Right lobe of liver (tissue), 6 donors: Measurements from ENCODE around the gene RAMP2. TPM values are rescaled to one million over a fixed set of nuclear protein-coding genes. Genes with fewer than 3 reads are reported as not detected.

ENCODE experiments used
- ATAC-seq, 4 donors: fragments of 200-7000 bp; cut with Tn5 transposase; one replicate each; pipeline ENCODE4 v1.9.1; 2020; ENCODE audit warnings: mild to moderate bottlenecking in 4 of 4, moderate library complexity in 4 of 4
- DNase-seq, 3 donors: peaks; one replicate each; pipeline ENCODE4 v3.0.0-alpha.2; 2020
- H3K27ac ChIP-seq, 3 donors: fragments of 200-600 bp; one replicate each; pipeline ENCODE4 v1.8.0; 2022
- H3K27me3 ChIP-seq, 2 donors: fragments of 200-600 bp; one replicate each; pipeline ENCODE4 v1.8.0; 2022
- H3K36me3 ChIP-seq, 4 donors: fragments of 200-600 bp; sonication (generic) in 1 of 4; one replicate each; pipeline versions ENCODE4 v1.5.1 to v1.8.0; 2017 to 2022; ENCODE audit warnings: control low read depth in 1 of 4
- H3K4me1 ChIP-seq, 4 donors: fragments of 200-600 bp; sonication (generic) in 1 of 4; one replicate each; pipeline versions ENCODE4 v1.5.1 to v1.8.0; 2017 to 2022; ENCODE audit warnings: control low read depth in 1 of 4
- H3K4me3 ChIP-seq, 3 donors: fragments of 200-600 bp; one replicate each; pipeline ENCODE4 v1.8.0; 2022
- H3K9me3 ChIP-seq, 4 donors: fragments of 200-600 bp; sonication (generic) in 1 of 4; one replicate each; pipeline versions ENCODE4 v1.5.1 to v1.8.0; 2017 to 2022; ENCODE audit warnings: control low read depth in 1 of 4
- CTCF ChIP-seq, 4 donors: fragments of 200-600 bp in 3 of 4; fragments of 450-650 bp in 1 of 4; IDR thresholded peaks; one replicate each; pipeline versions ENCODE4 v1.5.1 to v1.8.0; 2016 to 2022; ENCODE audit warnings: antibody characterized with exemption in 4 of 4, mild to moderate bottlenecking in 2 of 4
- POLR2A ChIP-seq: fragments of 450-650 bp; IDR thresholded peaks from one replicate; pipeline ENCODE4 v1.6.1; 2017; ENCODE audit warnings: antibody characterized with exemption, mild to moderate bottlenecking
- WGBS: methylation state at CpG from one replicate; pipeline ENCODE4 v1.1.6; 2018; ENCODE audit warnings: low coverage, low lambda C conversion rate; ENCODE audit not compliant: insufficient coverage; ENCODE audit errors: missing lambda C conversion rate; 5-methylcytosine and 5-hydroxymethylcytosine counted together
- intact Hi-C, 2 donors: fragments of 100-400 bp; cut with DNase I; formaldehyde crosslinking; loops; one replicate each; pipeline versions ENCODE4 v1.11.2 to v1.14.1; 2022
- total RNA-seq, 6 experiments: library from RNA; depleted of rRNA in 2 of 6; stranded (reverse); fragments of >200 nt in 2 of 6; fragmentation: NEBNext Ultra II Directional in 3 of 6; extraction: Animal tissue kit (Norgen Biotek cat#: 25700) in 3 of 6; gene quantifications; one replicate each; pipeline versions ENCODE4 v1.1.0 to v1.2.4, GENCODE V29; 2016 to 2023
- donor health status: DM: no; HTN: yes; CAD: no.
- donor health status: DM: no; HTN: no; CAD: no.
- donor health status: DM: no; HTN: no; CAD: no.
- donor health status: DM: no; HTN: yes; CAD: no.
- donor health status: DM: no; HTN: yes; CAD: no.

Gene RAMP2
- total RNA-seq, 6 experiments from 2014 or later: 1.9 to 9.4 (median 4.4) TPM

- no peak overlapping the region for H3K4me3 ChIP-seq
- intact Hi-C loops: no loop called here
- DNase-seq: no peak
- H3K27me3 ChIP-seq: no peaks in the 10 kb centered on the region
- no peak for ATAC-seq
- TF ChIP-seq CTCF (IDR thresholded peaks at IDR 0.05): no peak
- no peak for TF ChIP-seq POLR2A
- no peak overlapping the region for H3K27ac ChIP-seq
- 47% methylated on average over 2 of the region's 3 CpGs for WGBS
- peaks cover 0 to 12% (median 0%) of the 10 kb centered on the region in 4 donors for H3K4me1 ChIP-seq
- H3K9me3 ChIP-seq: no peaks in the 10 kb centered on the region
- peaks cover 0 to 36% (median 18%) of the 10 kb centered on the region in 4 donors for H3K36me3 ChIP-seq
These were observed 18.4 kb downstream of the RAMP2 start for GRCh38 chr17:42779304-42779935.

DNA sequence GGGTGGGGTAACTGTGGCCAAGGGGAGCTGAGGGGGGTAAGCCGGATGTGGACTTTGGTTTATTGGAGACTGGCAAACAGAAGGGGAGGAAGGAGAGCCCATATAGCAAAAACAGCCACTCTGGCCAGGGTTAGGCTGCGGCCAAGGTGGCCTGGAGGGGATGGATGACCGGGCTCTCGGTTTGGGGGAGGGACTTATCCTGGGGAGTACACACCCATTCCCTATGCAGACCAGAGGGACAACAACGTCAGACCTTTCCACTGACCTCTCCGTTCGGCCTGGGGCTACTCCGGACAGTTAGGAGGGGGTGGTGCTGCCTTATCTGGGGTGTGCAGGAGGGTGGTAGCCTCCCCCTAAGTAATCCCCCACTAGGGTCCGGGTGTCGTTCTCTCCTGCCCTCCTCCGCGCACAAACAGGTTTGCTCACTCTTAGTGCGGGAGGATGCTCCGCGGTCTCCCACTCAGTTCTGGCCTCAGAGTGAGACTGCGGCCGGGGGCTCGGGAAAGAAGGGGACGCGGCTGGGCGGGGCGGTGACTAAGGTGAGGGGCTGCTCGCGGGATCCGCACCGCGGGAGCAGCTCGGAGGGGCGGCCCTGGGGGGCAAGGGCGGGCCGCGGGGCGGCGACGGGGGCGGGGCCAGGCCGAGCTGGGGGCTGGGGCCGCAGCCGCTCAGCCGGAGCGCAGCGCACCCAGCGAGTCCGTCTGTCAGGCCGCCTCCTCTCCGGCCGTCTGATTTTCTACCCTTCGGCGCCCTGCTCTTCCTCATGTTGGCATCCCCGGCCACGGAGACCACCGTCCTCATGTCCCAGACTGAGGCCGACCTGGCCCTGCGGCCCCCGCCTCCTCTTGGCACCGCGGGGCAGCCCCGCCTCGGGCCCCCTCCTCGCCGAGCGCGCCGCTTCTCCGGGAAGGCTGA, 19.2 kb downstream of the RAMP2 start, which contains the start of gene WNK4:
Gene WNK4, plus strand, starts transcription at position 675 of the 915 bp plus-strand sequence. Its CDS starts 89 bp downstream, at position 764.
- H3K27me3 ChIP-seq: no peaks in the 10 kb centered on the region

GRCh38 chr17:42780851-42781638, 20.0 kb downstream of the RAMP2 start:
- Histone ChIP-seq H3K9me3 (no peaks in the 10 kb centered on the region), H3K4me1 (peaks cover 0 to 12% (median 0%) of the 10 kb centered on the region in 4 donors), H3K36me3 (peaks cover 0 to 31% (median 15%) of the 10 kb centered on the region in 4 donors), H3K4me3 (peak overlapping the region in 2 of 3 donors; percentile 4 to 9), H3K27ac (no peak overlapping the region), H3K27me3 (no peaks in the 10 kb centered on the region)
- TF ChIP-seq CTCF (IDR thresholded peaks at IDR 0.05) (no peak), POLR2A (no peak)
- no peak for DNase-seq
- 5% methylated on average over 18 of the region's 39 CpGs for WGBS
- ATAC-seq: peak in 3 of 4 donors; percentile 4 to 16 (median 6)
- intact Hi-C loops: no loop called here

More for the DNA sequence above, 19.2 kb downstream of the RAMP2 start, which contains the start of gene WNK4:
- Histone ChIP-seq H3K27ac (no peak within 1 kb of the TSS), H3K4me3 (peak within 1 kb of the TSS in 2 of 3 donors; percentile 4 to 9), H3K4me1 (peaks cover 0 to 12% (median 0%) of the 10 kb centered on the region in 4 donors), H3K9me3 (no peaks in the 10 kb centered on the region), H3K36me3 (peaks cover 0 to 36% (median 18%) of the 10 kb centered on the region in 4 donors)
- ATAC-seq (peak; percentile 34 to 51 (median 42)), DNase-seq (peak in 1 of 3 donors; percentile 27)
- TF ChIP-seq CTCF (IDR thresholded peaks at IDR 0.05) (no peak), POLR2A (no peak)
- intact Hi-C loops: no loop called here
- 26% methylated on average over 6 of the region's 65 CpGs for WGBS

DNA sequence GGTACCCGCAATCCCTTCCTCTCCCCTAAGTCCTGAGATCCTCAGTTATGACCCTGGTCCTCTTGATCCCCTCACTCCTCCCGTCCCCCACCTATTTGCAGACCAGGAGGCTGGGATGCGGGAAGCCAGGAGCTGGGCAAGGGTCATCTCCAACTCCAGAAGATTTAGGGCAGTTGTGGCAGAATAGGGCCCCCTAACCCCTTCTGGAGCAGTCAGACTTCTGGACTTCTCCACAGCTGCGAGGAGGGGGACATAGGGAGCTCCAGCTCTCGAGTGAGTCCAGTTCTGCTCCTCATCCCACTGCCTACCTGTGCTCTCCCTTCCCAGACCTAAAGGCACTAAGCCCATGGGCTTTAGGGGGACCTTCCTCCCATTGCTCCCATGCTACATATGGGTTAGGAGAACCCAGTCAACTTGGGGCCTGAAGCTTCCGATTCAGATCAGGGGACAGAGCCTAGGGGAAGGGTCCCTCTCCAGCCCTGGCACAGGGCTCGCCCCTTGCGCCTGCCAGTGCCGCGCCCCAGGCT, 20.7 kb downstream of the RAMP2 start:
- intact Hi-C loops: no loop called here
- no peak for TF ChIP-seq POLR2A
- TF ChIP-seq CTCF (IDR thresholded peaks at IDR 0.05): no peak
- DNase-seq (no peak), ATAC-seq (no peak)
- no peak overlapping the region for H3K27ac ChIP-seq
- 26% methylated on average over 5 of the region's 10 CpGs for WGBS
- H3K9me3 ChIP-seq: no peaks in the 10 kb centered on the region
- no peaks in the 10 kb centered on the region for H3K27me3 ChIP-seq
- peaks cover 0 to 12% (median 0%) of the 10 kb centered on the region in 4 donors for H3K4me1 ChIP-seq
- no peak overlapping the region for H3K4me3 ChIP-seq
- H3K36me3 ChIP-seq: peaks cover 0 to 25% (median 12%) of the 10 kb centered on the region in 4 donors
